ENCODE results near the gene UPB1.

- no peak for TF ChIP-seq CTCF (IDR thresholded peaks at IDR 0.05)
- TF ChIP-seq POLR2AphosphoS5 (IDR thresholded peaks at IDR 0.05), result no peak
- TF ChIP-seq POLR2A (IDR thresholded peaks at IDR 0.05), result no peak
Observed at GRCh38 chr22:24559471-24559870, 64.3 kb downstream of the UPB1 start.
